ENCODE results near the gene ATM. TPM values are rescaled to one million over a fixed set of nuclear protein-coding genes. Genes with fewer than 3 reads are reported as not detected.
A peak's percentile ranks its signal among the peaks of the same experiment; 100 is the strongest.
"Not testable (repeated sequence)": the region's sequence is repeated elsewhere in the genome, so short reads cannot be mapped to it uniquely, and the experiment has no call there.

ATM gene
- total RNA-seq, 2 donors from 2014 or later: 128 to 134 TPM

DNA sequence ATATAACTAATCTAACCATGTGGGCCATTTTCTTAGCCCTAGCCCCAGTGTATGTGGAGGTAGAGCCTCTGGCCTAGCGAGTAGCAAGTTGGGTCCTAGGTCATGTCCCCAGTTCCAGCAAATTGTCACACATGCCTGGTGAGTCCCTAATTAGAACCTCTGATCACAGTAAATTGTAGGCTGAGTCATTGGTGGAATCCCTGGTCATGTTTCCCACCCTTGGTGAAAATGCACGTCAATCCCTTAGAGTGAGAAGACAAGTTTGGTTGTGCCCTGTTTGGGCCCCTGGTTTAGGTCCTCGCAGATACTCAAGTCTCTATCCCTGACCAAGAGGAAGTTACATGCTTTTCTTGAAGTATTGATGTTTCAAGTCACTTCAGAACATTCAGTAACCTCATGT, 46.7 kb downstream of the ATM start:
- no peak for DNase-seq
- H3K27ac ChIP-seq: no peak overlapping the region
- H3K4me1 ChIP-seq: no peaks in the 10 kb centered on the region
- H3K9me3 ChIP-seq: no peaks in the 10 kb centered on the region
- H3K27me3 ChIP-seq: no peaks in the 10 kb centered on the region
- WGBS, 2 donors: 90 to 93% methylated on average over 3 of the region's 3 CpGs
- TF ChIP-seq POLR2A (IDR thresholded peaks at IDR 0.05) (no peak), CTCF (IDR thresholded peaks at IDR 0.05) (no peak)
- no peak for ATAC-seq
- intact Hi-C loops (cut with DNase I): no loop called here
- peaks cover 0 to 14% of the 10 kb centered on the region in 2 donors for H3K36me3 ChIP-seq (replicated peaks in 1 of 2; ENCODE audit: insufficient read depth in 1 of 2, low read depth in 2 of 2)
- H3K4me3 ChIP-seq: no peak overlapping the region

DNA sequence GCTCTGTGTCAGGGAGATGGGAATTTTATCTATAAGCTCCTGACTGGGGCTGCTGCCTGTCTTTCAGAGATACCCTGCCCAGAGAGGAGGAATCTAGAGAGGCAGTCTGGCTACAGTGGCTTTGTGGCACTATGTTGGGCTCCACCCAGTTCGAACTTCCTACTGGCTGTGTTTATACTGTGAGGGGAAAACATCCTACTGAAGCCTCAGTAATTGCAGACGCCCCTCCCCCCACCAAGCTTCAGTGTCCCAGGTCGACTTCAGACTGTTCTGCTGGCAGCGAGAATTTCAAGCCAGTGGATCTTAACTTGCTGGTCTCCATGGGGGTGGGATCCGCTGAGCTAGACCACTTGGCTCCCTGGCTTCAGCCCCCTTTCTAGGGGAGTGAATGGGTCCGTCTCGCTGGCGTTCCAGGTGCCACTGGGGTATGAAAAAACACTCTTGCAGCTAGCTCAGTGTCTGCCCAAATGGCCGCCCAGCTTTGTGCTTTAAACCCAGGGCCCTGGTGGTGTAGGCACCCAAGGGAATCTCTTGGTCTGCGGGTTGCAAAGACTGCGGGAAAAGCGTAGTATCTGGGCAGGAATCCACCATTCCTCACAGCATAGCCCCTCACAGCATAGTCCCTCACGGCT, 54.2 kb downstream of the ATM start:
- H3K27ac ChIP-seq; DNase-seq; intact Hi-C loops (cut with DNase I); H3K27me3 ChIP-seq; ATAC-seq; H3K4me3 ChIP-seq; H3K9me3 ChIP-seq: not testable (repeated sequence)
- Histone ChIP-seq H3K4me1 (peaks cover 14% of the 10 kb centered on the region), H3K36me3 (replicated peaks in 1 of 2; ENCODE audit: insufficient read depth in 1 of 2, low read depth in 2 of 2) (peaks cover 7 to 14% of the 10 kb centered on the region in 2 donors)
- 90 to 98% methylated on average over 13 of the region's 13 CpGs for WGBS, 2 donors

- no peaks in the 10 kb centered on the region for H3K27me3 ChIP-seq
- TF ChIP-seq POLR2A (IDR thresholded peaks at IDR 0.05): no peak
- no peak for TF ChIP-seq CTCF (IDR thresholded peaks at IDR 0.05)
- DNase-seq (peak in 1 of 4 donors; percentile 16), ATAC-seq (no peak)
- WGBS, 2 donors: 44 to 45% methylated on average over 4 of the region's 4 CpGs
- no peak overlapping the region for H3K4me3 ChIP-seq
- H3K9me3 ChIP-seq: no peaks in the 10 kb centered on the region
- peak overlapping the region in 2 of 4 donors; percentile 32 to 61 for H3K27ac ChIP-seq
- peaks cover 14% of the 10 kb centered on the region for H3K4me1 ChIP-seq
- intact Hi-C loops (cut with DNase I): no loop called here
- peaks cover 7 to 13% of the 10 kb centered on the region in 2 donors for H3K36me3 ChIP-seq (replicated peaks in 1 of 2; ENCODE audit: insufficient read depth in 1 of 2, low read depth in 2 of 2)
These were observed 55.7 kb downstream of the ATM start for GRCh38 chr11:108278546-108278945.

DNA sequence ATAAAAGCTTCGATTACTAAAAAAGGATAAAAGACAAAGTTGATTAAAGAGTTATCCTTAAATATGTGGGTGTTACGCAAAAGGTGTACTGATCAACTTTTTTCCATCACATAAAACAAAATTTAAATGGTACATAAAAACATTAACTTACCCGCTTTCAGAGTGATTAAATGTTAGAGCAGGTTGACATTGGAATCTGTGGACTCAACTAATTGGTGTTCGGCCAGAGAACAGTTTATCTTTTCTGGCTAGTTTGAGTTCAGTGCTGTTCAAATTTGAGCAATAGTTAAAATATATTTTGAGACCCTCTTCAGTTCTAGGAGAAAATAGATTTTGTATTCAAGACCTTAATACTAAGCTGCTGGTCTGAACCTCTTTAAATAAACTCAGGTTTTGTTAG, 56.1 kb downstream of the ATM start:
- Histone ChIP-seq H3K4me1 (peaks cover 14% of the 10 kb centered on the region), H3K27me3 (no peaks in the 10 kb centered on the region), H3K9me3 (no peaks in the 10 kb centered on the region), H3K4me3 (no peak overlapping the region), H3K36me3 (replicated peaks in 1 of 2; ENCODE audit: insufficient read depth in 1 of 2, low read depth in 2 of 2) (peaks cover 7 to 13% of the 10 kb centered on the region in 2 donors), H3K27ac (peak overlapping the region in 2 of 4 donors; percentile 32 to 61)
- intact Hi-C loops (cut with DNase I): no loop called here
- TF ChIP-seq CTCF (IDR thresholded peaks at IDR 0.05): no peak
- no peak for TF ChIP-seq POLR2A (IDR thresholded peaks at IDR 0.05)
- WGBS, 2 donors: 27 to 30% methylated on average over 4 of the region's 4 CpGs
- DNase-seq: no peak
- no peak for ATAC-seq

- Histone ChIP-seq H3K4me3 (no peak overlapping the region), H3K36me3 (replicated peaks in 1 of 2; ENCODE audit: insufficient read depth in 1 of 2, low read depth in 2 of 2) (peaks cover 0 to 13% of the 10 kb centered on the region in 2 donors), H3K27ac (no peak overlapping the region), H3K4me1 (no peaks in the 10 kb centered on the region), H3K27me3 (no peaks in the 10 kb centered on the region), H3K9me3 (no peaks in the 10 kb centered on the region)
- intact Hi-C loops (cut with DNase I): no loop called here
- 86 to 100% methylated on average over 1 of the region's 1 CpG for WGBS, 2 donors
- TF ChIP-seq CTCF (IDR thresholded peaks at IDR 0.05): no peak
- TF ChIP-seq POLR2A (IDR thresholded peaks at IDR 0.05): no peak
- no peak for DNase-seq
- no peak for ATAC-seq
These were observed 63.5 kb downstream of the ATM start for GRCh38 chr11:108286370-108286769.

Measured in body of pancreas (tissue), 4 donors.